ENCODE data around the gene ANKRD53. TPM values are rescaled to one million over a fixed set of nuclear protein-coding genes. Genes with fewer than 3 reads are reported as not detected.

ANKRD53 gene
- total RNA-seq (1 to 10 TPM in 3 of 7 donors, under 1 TPM in 2, not detected in 2; 0.39 to 1.7 (median 1.3) TPM), polyA plus RNA-seq (under 1 TPM; 0.22 to 0.72 (median 0.27) TPM)
- long read RNA-seq, donor 1: 0 reads
- long read RNA-seq, donor 2: 0 reads

GRCh38 chr2:70978341-70979179 lies at the start of gene ANKRD53:
TSS of gene ANKRD53 (plus strand) at chr2:70978630. CDS start at chr2:70978646, 16 bp downstream.
- intact Hi-C loops (cut with DNase I; ENCODE audit: low total_unique reads): no loop called here
- 1 to 9% (median 4%) methylated on average over 29 to 67 of the region's 67 CpGs for WGBS, 5 donors
- Histone ChIP-seq H3K27me3 (replicated peaks in 1 of 7) (peaks cover 0 to 9% (median 0%) of the 10 kb centered on the region in 7 donors), H3K4me1 (peaks cover 7 to 28% (median 20%) of the 10 kb centered on the region in 6 donors), H3K27ac (peak within 1 kb of the TSS; percentile 38 to 95 (median 88)), H3K36me3 (peaks cover 0 to 8% (median 0%) of the 10 kb centered on the region in 6 donors), H3K4me3 (peak within 1 kb of the TSS; percentile 48 to 77 (median 55)), H3K9me3 (no peaks in the 10 kb centered on the region)
- TF ChIP-seq CTCF (IDR thresholded peaks at IDR 0.05 in 8 of 11, conservative IDR thresholded peaks at IDR 0.05 in 3 of 11): no peak
- TF ChIP-seq POLR2A (IDR thresholded peaks at IDR 0.05): no peak
- peak; percentile 20 to 65 (median 54) for TF ChIP-seq POLR2AphosphoS5 (IDR thresholded peaks at IDR 0.05)
- peak; percentile 86 for DNase-seq

GRCh38 chr2:70930371-70931329 lies 47.8 kb upstream of the ANKRD53 start:
- H3K36me3 ChIP-seq: no peaks in the 10 kb centered on the region
- TF ChIP-seq CTCF (IDR thresholded peaks at IDR 0.05 in 8 of 11, conservative IDR thresholded peaks at IDR 0.05 in 3 of 11) (no peak), POLR2A (IDR thresholded peaks at IDR 0.05) (no peak)
- intact Hi-C loops (cut with DNase I; ENCODE audit: low total_unique reads): no loop called here
- DNase-seq: no peak
- no peaks in the 10 kb centered on the region for H3K4me1 ChIP-seq
- H3K4me3 ChIP-seq: no peak overlapping the region
- no peak overlapping the region for H3K27ac ChIP-seq
- WGBS, 5 donors: 75 to 91% (median 79%) methylated on average over 4 of the region's 4 CpGs
- H3K9me3 ChIP-seq: no peaks in the 10 kb centered on the region
- H3K27me3 ChIP-seq (replicated peaks in 1 of 7): peaks cover 0 to 60% (median 0%) of the 10 kb centered on the region in 7 donors

- Histone ChIP-seq H3K4me3 (no peak overlapping the region), H3K9me3 (no peaks in the 10 kb centered on the region), H3K27me3 (replicated peaks in 1 of 7) (peaks cover 0 to 58% (median 0%) of the 10 kb centered on the region in 7 donors), H3K27ac (no peak overlapping the region), H3K36me3 (no peaks in the 10 kb centered on the region), H3K4me1 (no peaks in the 10 kb centered on the region)
- no peak for DNase-seq
- intact Hi-C loops (cut with DNase I; ENCODE audit: low total_unique reads): no loop called here
- no peak for TF ChIP-seq POLR2AphosphoS5 (IDR thresholded peaks at IDR 0.05)
- WGBS, 5 donors: 63 to 84% (median 76%) methylated on average over 5 to 9 of the region's 9 CpGs
These were observed 46.9 kb upstream of the ANKRD53 start for GRCh38 chr2:70931376-70932000.

GRCh38 chr2:70932631-70933230 lies 45.7 kb upstream of the ANKRD53 start:
- TF ChIP-seq POLR2A (IDR thresholded peaks at IDR 0.05): no peak
- no peak for TF ChIP-seq POLR2AphosphoS5 (IDR thresholded peaks at IDR 0.05)
- no peak for TF ChIP-seq CTCF (IDR thresholded peaks at IDR 0.05 in 8 of 11, conservative IDR thresholded peaks at IDR 0.05 in 3 of 11)
- peaks cover 0 to 48% (median 0%) of the 10 kb centered on the region in 7 donors for H3K27me3 ChIP-seq (replicated peaks in 1 of 7)
- WGBS, 5 donors: 91 to 96% (median 95%) methylated on average over 20 to 21 of the region's 21 CpGs
- H3K27ac ChIP-seq: no peak overlapping the region
- no peak overlapping the region for H3K4me3 ChIP-seq
- no peaks in the 10 kb centered on the region for H3K9me3 ChIP-seq
- intact Hi-C loops (cut with DNase I; ENCODE audit: low total_unique reads): no loop called here
- DNase-seq: no peak
- H3K36me3 ChIP-seq: no peaks in the 10 kb centered on the region
- H3K4me1 ChIP-seq: no peaks in the 10 kb centered on the region
